ENCODE results near the gene CLEC2B.

CLEC2B gene

DNA sequence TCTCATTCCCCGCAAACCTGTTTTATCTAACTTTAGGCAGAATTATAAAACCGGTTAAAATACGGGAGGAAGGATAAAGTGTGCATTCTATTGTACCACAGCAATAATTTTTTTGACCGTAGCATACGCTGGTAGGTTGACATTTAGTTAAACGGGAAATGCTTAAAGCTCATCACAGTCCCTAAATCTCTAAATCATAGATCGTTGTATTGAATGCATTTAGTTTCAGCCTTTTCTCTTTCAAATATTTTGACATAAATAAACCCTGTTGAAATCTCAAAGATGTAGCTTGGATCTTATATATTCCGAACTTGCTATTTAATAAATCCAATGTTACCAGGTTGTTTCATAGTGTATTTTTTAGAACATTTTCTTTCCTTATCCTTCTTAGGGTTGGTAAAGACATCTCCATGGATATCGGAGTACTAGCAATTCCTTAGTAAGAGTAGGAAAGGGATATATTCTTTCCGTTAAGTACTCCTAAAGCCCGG is 798 bp downstream of the CLEC2B start:
- no peak for DNase-seq

GRCh38 chr12:9867531-9867930 is 1.6 kb downstream of the CLEC2B start:
- DNase-seq = no peak

DNA sequence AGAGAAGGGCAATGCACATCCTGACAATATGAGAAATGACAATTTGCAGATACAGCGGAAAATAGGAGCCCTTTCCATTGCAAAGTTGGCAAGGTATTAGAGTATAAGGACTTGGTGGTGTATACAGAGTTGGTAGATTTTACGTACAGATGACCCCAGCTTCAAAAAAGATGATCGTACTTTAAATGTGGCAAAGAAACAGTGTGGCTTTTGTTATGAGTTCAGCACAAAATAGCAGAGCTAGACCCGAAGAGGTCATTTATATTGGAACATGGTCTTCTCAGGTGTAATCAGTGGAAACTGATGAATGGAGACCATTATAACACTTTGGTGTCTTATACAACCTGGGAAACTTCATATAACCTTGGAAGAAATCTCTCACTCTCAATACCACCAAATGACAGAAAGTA is 2.3 kb downstream of the CLEC2B start:
- no peak for DNase-seq

GRCh38 chr12:9864913-9865675 is 4.1 kb downstream of the CLEC2B start:
- DNase-seq = no peak

DNA sequence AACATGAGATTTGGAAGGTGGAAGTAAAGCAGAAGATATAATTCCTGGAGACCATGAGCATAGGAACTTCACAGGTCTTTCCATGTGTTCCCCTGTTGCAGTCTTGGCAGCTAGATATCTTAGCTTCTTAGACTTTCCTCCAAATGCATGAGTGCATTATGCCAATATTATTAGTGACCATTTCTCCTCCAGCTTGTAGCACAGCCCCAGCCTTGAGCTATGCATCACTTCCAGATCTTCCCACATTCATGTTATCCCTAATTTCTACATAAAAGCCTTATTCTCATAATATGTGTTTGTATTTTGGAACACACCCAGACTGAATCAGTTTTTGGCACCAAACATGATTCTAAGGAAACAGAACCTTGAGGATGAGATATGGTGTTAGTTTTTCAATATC is 11.0 kb downstream of the CLEC2B start:
- DNase-seq = no peak

DNA sequence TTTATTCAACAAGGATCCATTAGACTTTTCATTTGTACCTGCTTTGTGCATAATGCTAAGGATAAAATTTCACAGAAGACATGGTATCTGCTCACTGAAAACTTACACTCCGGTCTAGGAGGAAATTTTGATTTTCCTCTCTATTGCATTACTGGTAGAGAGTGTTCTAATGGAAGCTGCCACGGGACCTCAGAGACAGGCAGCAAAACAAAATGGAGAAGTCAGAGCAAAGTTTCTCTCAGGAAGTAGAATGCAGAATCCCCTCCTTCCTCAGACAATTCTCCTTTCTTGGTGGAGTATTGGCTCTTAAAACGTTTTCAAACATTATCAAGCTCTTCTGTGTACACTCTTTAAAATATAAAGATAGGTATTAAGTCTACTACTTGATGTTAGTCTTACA is 12.3 kb downstream of the CLEC2B start:
- no peak for DNase-seq

- DNase-seq = no peak
Observed at GRCh38 chr12:9856151-9856550, 13.0 kb downstream of the CLEC2B start.

DNA sequence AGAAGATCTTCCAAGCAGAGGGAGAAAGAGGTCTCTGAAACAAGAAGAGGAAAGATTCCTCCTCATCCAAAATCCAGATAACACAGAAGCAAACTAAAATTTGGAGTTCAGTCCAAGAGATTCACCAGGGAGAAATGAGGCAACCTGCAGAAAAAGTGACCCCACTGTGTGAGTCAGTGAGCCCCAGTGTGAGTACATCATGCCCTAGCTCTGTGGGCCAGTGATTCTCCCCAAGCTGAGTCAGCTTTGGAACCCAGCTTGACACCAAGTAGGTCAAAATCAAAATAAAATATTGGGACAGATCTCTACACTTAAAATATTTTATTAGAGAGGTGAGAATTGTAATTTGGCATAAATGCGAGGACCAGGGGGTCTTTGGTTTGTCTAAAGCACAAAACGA is 17.2 kb downstream of the CLEC2B start:
- no peak for DNase-seq

DNA sequence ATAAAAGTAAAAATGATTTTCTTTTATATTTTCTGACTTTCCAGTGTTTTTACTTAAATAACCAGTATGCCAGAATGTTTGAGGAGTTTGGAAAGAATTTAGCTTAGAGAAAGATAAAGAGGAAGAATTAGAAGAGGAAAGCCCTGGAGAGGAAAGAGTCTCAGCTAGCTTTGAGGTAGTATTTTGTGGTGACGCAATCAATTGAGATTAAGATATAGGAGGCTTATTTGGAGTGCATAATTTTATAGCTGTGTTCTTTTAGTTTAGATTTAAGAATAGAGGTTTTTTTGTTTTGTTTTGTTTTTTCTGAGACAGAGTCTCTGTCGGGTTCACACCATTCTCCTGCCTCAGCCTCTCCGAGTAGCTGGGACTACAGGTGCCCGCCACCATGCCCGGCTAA is 18.1 kb downstream of the CLEC2B start:
- no peak for DNase-seq

GRCh38 chr12:9848899-9849298 is 20.3 kb downstream of the CLEC2B start:
- no peak for DNase-seq

DNA sequence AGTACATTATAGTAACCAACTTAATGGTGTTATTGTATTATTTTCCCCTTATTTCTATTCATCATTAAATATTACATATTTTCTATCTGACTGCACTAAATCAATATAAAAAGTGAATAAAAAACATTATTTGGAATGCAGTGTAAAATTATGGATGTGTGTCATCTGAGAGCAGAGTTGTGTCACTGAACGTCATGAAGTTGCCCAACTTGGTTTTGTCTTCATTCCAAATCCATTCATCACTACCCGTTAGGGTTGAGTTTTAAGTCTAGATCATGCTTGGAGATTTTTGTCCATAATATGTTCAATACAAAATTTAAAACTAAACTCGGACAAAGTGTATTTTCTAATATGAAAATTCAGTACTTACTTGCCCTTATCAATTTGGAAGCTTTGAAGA is 25.7 kb downstream of the CLEC2B start:
- no peak for DNase-seq

DNA sequence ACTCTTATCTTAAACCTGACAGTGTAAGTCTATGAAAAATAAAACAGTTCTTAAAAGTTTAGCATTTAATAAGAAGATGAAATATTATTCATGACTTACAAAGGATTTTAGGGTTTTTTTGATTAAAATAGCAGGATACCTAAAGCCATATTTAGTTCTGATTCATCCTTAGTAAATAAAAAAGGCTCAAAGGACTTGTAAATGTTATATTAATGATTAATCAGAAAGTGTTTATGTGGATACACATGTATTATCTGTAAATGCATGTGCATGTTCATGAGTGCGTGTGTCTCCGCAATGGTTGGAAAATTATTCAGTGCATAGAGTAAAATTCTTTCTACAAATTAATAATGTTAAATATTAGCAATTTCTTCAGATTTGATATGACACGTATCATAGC is 37.4 kb downstream of the CLEC2B start:
- DNase-seq = no peak

GRCh38 chr12:9829982-9830381 is 39.2 kb downstream of the CLEC2B start:
- DNase-seq = no peak

- no peak for DNase-seq
Observed at GRCh38 chr12:9829483-9829882, 39.7 kb downstream of the CLEC2B start.

DNA sequence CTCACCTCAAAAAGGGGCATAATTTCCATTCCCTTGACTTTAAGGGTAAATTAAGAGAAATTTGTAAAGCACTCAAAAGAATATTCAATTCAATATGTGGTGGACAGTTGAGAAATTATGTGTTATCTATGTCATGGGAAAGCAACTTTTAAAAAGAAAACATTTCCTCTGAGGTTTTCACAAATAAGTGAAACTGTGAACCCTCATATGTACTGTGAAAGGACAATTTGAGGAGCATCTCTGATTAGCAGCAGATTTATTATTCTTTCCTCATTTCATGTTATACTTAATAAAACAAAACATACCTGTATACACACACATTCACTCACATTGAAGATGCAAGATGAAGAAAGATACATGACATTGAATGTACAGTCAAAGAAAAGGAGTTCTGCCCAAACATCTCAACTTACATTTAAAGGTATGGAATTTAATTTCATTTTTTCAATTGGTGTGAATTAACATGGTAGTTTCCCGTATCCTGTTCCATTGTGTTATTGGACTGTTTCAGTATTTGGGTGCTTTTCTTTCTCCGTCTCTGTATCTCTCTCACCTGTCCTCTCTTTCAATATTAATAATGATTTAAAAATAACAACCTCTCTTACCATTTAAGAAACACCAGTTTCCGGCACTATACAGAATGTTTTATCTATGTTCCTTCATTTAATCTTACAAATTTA is 41.8 kb downstream of the CLEC2B start, which contains the start of gene KLRF1:
KLRF1 (plus strand) TSS at position 273 of the 680 bp plus-strand sequence; CDS start at position 337, 64 bp downstream.
- no peak for DNase-seq

- DNase-seq = no peak
Observed at GRCh38 chr12:9820281-9820930, 48.7 kb downstream of the CLEC2B start.

GRCh38 chr12:9813821-9814798 is 55.0 kb downstream of the CLEC2B start:
- DNase-seq = peak; percentile 15

- DNase-seq = no peak
Observed at GRCh38 chr12:9811621-9812020, 57.5 kb downstream of the CLEC2B start.

- no peak for DNase-seq
Observed at GRCh38 chr12:9810671-9811070, 58.5 kb downstream of the CLEC2B start.

GRCh38 chr12:9809866-9810265 is 59.3 kb downstream of the CLEC2B start:
- no peak for DNase-seq

DNA sequence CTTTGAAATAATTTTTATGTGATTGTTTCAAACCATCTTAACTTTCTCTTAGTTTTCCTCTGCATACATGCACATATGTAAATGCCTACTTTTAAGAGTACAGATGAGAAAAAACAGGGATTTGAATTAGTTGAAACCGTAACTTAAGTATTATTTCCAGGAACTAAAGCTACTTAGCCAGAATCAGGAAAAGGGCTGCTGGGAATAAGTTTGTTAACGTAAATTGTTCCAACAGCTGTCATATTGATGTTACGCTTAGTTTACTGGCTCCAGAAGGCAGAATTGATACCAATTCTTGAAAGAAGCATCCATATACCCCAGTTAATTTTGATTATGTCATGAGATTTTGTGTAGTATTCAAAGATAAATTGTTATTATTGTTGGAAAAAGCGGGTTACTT is 59.8 kb downstream of the CLEC2B start:
- DNase-seq = no peak

- DNase-seq = no peak
Observed at GRCh38 chr12:9808504-9808903, 60.6 kb downstream of the CLEC2B start.

GRCh38 chr12:9806714-9807113 is 62.4 kb downstream of the CLEC2B start:
- DNase-seq = no peak

Data from retina (tissue), 1 donor.